Activated B cell treated with CpG ODN at 0.5 μM for 24 hours (primary cell): Measurements from ENCODE around the gene UTS2B. TPM values are rescaled to one million over a fixed set of nuclear protein-coding genes. Genes with fewer than 3 reads are reported as not detected.

Source experiments
- ATAC-seq: fragments of 200-7000 bp; cut with Tn5 transposase; one replicate; pipeline ENCODE4 v1.10.0; 2021; ENCODE audit warnings: low read depth, mild to moderate bottlenecking, moderate library complexity
- CTCF ChIA-PET: fragments of 350-600 bp; sonication (Branson Sonifier 250); formaldehyde crosslinking; loops from one replicate; lab custom pipeline; 2021; ENCODE audit warnings: antibody characterized with exemption; lab: Charles Lee
- POLR2A ChIA-PET: fragments of 350-600 bp; sonication (Branson Sonifier 250); formaldehyde crosslinking; loops from one replicate; lab custom pipeline; 2021; ENCODE audit warnings: antibody characterized with exemption; lab: Charles Lee
- DNase-seq: peaks from one replicate; pipeline ENCODE4 v3.0.0; 2022
- H3K27ac Mint-ChIP-seq: one replicate; pipeline ENCODE4 v1.8.0; 2020; ENCODE audit warnings: mixed read lengths
- H3K27me3 Mint-ChIP-seq: one replicate; pipeline ENCODE4 v1.8.0; 2021; ENCODE audit warnings: mixed read lengths
- H3K36me3 Mint-ChIP-seq: one replicate; pipeline ENCODE4 v1.8.0; 2021; ENCODE audit warnings: low read depth, mixed read lengths
- H3K4me1 Mint-ChIP-seq: one replicate; pipeline ENCODE4 v1.8.0; 2021; ENCODE audit warnings: mixed read lengths
- H3K4me3 Mint-ChIP-seq: one replicate; pipeline ENCODE4 v1.8.0; 2020; ENCODE audit warnings: mild to moderate bottlenecking, mixed read lengths
- H3K9me3 Mint-ChIP-seq: one replicate; pipeline ENCODE4 v1.8.0; 2020; ENCODE audit warnings: mixed read lengths
- intact Hi-C: fragments of 100-400 bp; cut with micrococcal nuclease; formaldehyde crosslinking; loops from one replicate; pipeline ENCODE4 v1.15.1; 2024
- total RNA-seq: library from RNA; stranded (reverse); gene quantifications from 2 replicates; pipeline ENCODE4 v1.2.3, GENCODE V29; 2022
- TF ChIP-seq, protein P1 (sequence below): fragments of 200-600 bp; IDR thresholded peaks from one replicate; pipeline ENCODE4 v1.8.0; 2022; ENCODE audit warnings: antibody characterized with exemption, mild to moderate bottlenecking

The UTS2B gene
- total RNA-seq, 1 donor from 2014 or later: 2.1 TPM

DNA sequence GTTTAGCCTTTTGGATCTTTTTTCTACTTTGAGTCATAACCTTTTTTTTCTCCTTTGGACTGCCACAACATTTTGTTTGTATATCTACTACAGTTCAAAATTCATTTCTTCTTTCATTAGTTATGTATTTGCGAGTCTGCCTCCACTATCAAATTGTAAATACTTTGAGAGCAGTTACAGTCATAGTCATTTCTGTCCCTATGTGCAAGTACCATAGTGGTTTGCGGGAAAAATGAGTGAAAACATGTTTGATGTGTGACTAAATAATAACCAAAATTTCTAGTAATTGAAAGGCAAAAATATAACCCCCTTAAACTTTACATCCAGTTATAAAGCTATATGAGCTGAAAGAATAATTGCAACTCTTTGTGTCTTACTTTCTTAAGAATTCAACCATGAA lies 46.9 kb downstream of the UTS2B start:
- ATAC-seq (no peak), DNase-seq (no peak)
- Mint-ChIP-seq H3K9me3 (peaks cover 7% of the 10 kb centered on the region), H3K27me3 (no peaks in the 10 kb centered on the region), H3K27ac (no peak overlapping the region), H3K4me3 (no peak overlapping the region), H3K36me3 (no peaks in the 10 kb centered on the region), H3K4me1 (peaks cover 15% of the 10 kb centered on the region)
- CTCF ChIA-PET: no interaction called here
- TF ChIP-seq, protein P1, sequence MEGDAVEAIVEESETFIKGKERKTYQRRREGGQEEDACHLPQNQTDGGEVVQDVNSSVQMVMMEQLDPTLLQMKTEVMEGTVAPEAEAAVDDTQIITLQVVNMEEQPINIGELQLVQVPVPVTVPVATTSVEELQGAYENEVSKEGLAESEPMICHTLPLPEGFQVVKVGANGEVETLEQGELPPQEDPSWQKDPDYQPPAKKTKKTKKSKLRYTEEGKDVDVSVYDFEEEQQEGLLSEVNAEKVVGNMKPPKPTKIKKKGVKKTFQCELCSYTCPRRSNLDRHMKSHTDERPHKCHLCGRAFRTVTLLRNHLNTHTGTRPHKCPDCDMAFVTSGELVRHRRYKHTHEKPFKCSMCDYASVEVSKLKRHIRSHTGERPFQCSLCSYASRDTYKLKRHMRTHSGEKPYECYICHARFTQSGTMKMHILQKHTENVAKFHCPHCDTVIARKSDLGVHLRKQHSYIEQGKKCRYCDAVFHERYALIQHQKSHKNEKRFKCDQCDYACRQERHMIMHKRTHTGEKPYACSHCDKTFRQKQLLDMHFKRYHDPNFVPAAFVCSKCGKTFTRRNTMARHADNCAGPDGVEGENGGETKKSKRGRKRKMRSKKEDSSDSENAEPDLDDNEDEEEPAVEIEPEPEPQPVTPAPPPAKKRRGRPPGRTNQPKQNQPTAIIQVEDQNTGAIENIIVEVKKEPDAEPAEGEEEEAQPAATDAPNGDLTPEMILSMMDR: no peak
- intact Hi-C loops: no loop called here
- POLR2A ChIA-PET: interaction anchor here (1.4 to 4.3 kb wide), 2 partner anchors 9 to 13 kb away, joined by 5 to 25 read pairs; no protein-coding TSS in a partner anchor

DNA sequence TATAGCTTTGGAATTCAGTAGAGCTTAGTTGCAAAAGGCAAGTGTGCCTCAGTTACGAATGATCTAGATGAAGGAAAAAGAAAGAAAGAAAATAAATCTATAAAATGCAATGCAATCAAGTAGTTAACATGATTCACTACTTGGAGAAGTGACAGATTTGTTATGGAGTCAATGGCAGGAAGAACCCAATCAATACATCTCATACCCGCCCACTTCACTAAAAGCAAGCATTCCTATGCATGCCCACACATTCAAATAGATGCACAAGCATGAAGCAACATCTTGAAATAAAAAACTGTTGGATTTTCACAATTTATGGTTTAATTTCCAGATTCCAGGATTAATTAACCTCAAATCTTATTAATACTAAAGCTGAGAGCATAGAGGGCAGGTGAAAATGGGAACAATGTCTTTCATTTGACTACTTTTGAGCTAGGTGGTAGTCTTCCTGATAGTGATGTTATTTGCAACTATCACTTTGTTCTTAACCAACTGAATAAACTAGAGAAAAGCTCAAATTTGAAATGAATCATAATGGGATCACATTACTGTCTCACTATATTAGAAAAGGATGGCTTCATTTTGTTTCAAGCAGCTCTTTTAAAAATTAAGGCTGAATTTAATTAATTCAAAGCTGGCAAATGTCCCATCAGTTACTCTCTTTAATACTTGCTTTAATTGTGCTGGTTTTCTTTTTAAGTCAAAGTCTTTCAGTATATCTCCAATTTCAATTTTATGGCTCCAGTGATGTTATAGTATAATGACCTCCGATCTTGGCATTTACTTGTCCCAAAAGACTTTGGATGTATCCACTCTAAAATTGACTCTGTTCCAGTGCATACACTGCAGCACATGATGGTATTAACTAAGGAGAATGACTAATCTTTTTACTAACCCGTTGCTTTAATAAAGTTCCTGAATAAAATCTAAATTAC lies 47.8 kb downstream of the UTS2B start:
- H3K4me3 Mint-ChIP-seq: no peak overlapping the region
- intact Hi-C loops: no loop called here
- TF ChIP-seq, protein P1: no peak
- peaks cover 7% of the 10 kb centered on the region for H3K9me3 Mint-ChIP-seq
- CTCF ChIA-PET: interaction anchor here (0.8 kb wide), 1 partner anchor 14 kb away, joined by 3 read pairs; no protein-coding TSS in a partner anchor
- POLR2A ChIA-PET: interaction anchor here (1.0 to 4.3 kb wide), 3 partner anchors 10 to 47 kb away, joined by 4 to 25 read pairs (median 5); partner anchors contain the start of gene CCDC50
- ATAC-seq: no peak
- no peaks in the 10 kb centered on the region for H3K36me3 Mint-ChIP-seq
- H3K4me1 Mint-ChIP-seq: peaks cover 15% of the 10 kb centered on the region
- DNase-seq: no peak
- H3K27me3 Mint-ChIP-seq: no peaks in the 10 kb centered on the region
- no peak overlapping the region for H3K27ac Mint-ChIP-seq

DNA sequence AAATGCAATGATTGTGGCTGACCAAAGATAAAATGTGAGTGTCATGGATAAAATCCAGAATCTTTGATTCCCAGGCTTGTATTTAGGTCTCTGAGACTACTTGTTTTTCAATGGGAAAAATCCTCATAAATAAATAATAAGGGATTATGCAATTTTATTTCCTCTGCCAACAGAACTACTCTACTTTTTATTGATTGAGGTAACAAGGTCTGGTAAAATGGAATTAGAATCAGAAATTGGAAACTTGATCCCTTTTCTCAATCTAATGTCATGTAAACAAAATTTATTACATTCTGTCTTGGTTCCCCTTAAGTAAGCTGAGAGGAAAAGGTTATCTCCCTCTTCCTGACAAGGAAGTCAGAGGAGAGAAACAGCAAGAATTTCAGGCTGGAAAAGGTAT lies 49.4 kb downstream of the UTS2B start:
- Mint-ChIP-seq H3K9me3 (peaks cover 3% of the 10 kb centered on the region), H3K4me1 (peaks cover 19% of the 10 kb centered on the region), H3K27ac (no peak overlapping the region), H3K36me3 (no peaks in the 10 kb centered on the region), H3K4me3 (no peak overlapping the region), H3K27me3 (no peaks in the 10 kb centered on the region)
- TF ChIP-seq, protein P1: no peak
- ChIA-PET CTCF (interaction anchor here (1.0 kb wide), 1 partner anchor 36 kb away, joined by 3 read pairs; no protein-coding TSS in a partner anchor), POLR2A (interaction anchor here (1.5 kb wide), 1 partner anchor 9 kb away, joined by 3 read pairs; no protein-coding TSS in a partner anchor)
- ATAC-seq (no peak), DNase-seq (no peak)
- intact Hi-C loops: loop anchor here (1.0 kb wide), 1 partner anchor 8 kb away; no protein-coding TSS in a partner anchor

DNA sequence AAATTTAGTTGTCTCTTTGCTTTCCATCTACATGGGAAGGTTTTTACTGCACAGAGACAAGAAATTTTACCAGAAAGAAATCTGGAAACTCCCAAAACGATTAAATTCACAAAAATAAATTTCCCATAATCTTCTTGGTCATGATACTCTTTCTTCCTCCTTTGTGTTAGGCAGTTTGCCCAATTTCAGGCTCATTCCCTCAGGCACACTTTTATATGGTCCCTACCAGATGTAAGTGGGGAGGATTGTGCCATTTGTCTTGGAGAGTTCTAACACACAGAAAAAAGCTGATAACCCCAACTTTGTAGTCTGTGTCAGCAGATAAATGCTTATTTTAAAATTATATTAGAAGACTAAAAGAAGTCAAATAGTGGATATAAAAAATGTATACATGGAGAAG lies 50.2 kb downstream of the UTS2B start:
- ATAC-seq: no peak

More for the DNA sequence above, 50.2 kb downstream of the UTS2B start:
- Mint-ChIP-seq H3K9me3 (peaks cover under 1% of the 10 kb centered on the region), H3K4me3 (no peak overlapping the region), H3K4me1 (peaks cover 24% of the 10 kb centered on the region), H3K27ac (no peak overlapping the region), H3K27me3 (no peaks in the 10 kb centered on the region), H3K36me3 (no peaks in the 10 kb centered on the region)
- ChIA-PET CTCF (no interaction called here), POLR2A (interaction anchor here (1.5 kb wide), 2 partner anchors 10 kb away, joined by 3 to 5 read pairs; no protein-coding TSS in a partner anchor)
- intact Hi-C loops: no loop called here
- DNase-seq: no peak
- TF ChIP-seq, protein P1: no peak
